Islet precursor cell (in vitro differentiated cells): ENCODE measurements around the gene PSMD3.

Experiments
- DNase-seq: peaks from one replicate; pipeline ENCODE4 v3.0.0-alpha.2; 2018

PSMD3 gene

DNA sequence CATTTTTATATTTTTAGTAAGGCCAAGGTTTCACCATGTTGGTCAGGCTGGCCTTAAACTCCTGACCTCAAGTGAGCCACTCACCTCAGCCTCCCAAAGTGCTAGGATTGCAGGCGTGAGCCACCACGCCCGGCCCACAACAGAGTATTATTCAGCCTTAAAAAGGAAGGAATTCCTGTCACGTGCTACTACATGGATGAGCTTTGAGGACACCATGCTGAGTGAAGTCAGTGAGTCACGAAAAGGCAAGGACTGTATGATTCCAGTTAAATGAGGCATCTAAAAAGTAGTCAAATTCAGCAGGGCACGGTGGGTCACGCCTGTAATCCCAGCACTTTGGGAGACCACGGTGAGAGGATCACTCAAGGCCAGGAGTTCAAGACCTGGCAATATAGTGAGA is 44.3 kb downstream of the PSMD3 start:
- no peak for DNase-seq

DNA sequence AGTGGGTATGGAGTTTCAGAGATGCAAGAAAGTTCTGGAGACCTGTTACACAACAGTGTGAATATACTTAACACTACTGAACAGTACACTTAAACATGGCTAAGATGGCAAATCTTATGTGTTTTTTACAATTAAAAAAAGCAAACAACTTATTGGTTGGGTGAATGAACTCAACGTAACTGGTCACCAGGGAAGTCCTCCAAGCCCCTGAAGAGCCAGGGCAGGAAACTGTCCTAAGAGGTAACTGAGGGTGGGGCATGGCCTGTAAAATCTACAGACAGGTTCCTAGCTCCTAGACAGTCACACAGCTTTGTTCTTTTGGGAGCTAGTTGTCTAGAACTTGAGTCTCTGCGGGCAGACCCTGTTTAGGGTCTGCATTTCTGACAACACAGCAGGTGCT is 45.0 kb downstream of the PSMD3 start:
- no peak for DNase-seq

DNA sequence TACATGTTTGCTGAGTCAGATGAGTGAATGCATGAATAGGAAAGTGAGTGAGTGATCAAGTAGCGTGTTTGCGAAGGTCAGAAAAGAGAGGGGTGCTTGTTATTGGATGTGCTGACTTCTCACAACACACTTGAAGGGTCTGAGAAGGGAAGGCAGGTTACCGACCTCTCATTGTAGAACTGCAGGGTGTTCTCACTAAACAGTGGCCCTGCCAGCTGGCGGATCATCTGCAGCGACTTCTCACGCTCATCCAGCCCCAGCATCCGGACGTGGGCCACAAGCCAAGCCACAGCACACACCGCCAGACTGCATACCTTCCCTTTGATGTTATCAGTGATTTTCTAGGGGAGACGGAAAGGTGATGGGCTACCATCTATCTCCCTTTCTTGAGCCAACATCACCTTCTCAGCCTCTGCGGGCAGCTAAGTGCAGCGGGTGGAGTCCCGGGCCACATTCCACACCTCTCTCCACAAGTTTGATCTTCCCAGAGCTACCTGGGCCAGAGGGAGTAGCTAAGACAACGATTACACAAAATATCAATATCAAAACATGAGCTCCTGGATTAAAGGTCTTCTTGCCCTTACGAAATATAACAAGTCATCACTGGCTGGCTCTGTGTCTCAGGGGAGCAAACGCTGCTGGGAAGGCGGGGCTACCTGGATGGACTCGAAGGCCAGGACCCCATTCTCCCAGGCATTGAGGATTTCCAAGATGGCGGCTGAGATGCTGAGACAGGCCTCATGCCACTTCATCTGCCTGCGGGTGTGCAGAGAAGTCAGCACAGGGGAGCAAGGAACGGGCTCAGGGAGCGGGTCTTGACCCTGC is 45.6 kb downstream of the PSMD3 start:
- DNase-seq = no peak

DNA sequence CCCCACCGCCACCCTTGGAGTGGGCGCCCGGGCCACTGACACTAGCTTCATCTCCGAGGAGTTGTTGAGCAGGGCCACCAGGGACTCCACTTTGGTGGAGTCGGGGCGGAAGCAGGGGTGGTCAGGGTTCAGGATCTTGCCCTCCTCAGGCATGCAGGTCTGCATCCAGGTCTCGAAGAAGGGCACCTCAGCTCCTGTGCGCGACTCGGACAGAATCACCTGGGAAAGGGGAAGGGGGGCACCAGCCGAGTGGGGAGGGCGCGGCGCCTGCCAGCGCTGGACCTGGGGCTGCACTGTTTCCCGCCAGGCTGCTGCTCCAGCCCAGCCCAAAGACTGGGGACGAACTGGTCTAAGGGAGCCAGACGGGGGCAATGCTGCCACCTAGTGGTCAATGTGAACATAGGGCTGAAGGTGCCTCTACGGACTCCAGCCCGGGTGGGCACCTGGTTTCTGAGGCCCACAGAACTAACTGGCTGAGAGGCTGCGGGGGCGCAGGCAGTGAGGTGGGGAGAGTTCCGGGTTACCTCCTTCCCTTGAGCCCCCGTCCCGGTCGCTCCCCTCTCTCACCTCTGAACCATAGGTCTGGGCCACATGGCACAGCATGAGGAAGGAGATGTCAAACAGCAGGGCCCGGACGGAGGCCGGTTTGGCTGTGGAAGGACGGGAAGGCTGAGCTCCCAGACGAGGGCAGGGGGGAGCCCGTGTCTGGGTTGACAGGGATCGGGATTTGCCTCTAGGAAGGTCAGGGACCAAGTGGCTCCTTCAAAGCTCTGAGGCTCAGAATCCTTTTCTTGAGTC is 46.4 kb downstream of the PSMD3 start:
- DNase-seq = peak; percentile 93

DNA sequence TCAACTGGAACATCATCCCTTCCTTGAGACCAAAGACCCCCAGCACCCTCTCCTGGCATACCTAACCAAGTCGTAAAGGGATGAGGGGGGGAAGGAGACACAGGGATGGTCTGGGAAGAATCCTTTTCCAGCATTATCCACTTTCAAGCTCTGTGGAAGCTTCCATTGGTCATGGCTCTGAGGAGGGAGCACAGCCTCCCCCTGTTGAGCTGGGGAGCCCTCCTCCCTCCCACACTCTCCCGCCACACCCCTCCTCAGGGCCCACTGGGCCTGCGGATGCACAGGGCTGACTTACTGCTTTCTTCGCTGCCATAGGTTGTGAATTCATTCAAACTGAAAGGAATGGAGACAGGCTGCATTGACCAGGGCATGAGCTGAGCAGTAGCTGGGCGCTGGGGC is 47.0 kb downstream of the PSMD3 start:
- DNase-seq = no peak

DNA sequence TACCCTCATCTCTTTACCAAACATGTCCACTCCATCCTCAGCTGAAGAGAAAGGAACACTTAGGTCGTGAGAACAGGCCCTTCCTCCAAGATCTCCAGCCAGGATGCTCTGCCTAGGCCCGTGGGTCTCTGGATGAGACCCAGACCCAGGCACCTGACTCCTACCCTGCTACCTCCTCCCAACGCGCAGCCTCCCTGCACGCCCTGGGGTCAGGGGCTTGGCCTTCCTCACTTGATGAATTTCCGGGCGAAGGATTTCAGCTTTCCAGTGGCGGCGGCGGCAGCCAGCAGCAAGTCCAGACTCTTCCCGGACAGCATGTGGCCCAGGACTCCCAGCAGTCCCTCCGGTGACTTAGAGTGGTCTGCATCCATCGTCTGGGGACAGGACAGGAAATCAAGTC is 48.0 kb downstream of the PSMD3 start:
- DNase-seq = no peak

- DNase-seq = no peak
These were observed 51.1 kb downstream of the PSMD3 start for GRCh38 chr17:40031706-40032105.

DNA sequence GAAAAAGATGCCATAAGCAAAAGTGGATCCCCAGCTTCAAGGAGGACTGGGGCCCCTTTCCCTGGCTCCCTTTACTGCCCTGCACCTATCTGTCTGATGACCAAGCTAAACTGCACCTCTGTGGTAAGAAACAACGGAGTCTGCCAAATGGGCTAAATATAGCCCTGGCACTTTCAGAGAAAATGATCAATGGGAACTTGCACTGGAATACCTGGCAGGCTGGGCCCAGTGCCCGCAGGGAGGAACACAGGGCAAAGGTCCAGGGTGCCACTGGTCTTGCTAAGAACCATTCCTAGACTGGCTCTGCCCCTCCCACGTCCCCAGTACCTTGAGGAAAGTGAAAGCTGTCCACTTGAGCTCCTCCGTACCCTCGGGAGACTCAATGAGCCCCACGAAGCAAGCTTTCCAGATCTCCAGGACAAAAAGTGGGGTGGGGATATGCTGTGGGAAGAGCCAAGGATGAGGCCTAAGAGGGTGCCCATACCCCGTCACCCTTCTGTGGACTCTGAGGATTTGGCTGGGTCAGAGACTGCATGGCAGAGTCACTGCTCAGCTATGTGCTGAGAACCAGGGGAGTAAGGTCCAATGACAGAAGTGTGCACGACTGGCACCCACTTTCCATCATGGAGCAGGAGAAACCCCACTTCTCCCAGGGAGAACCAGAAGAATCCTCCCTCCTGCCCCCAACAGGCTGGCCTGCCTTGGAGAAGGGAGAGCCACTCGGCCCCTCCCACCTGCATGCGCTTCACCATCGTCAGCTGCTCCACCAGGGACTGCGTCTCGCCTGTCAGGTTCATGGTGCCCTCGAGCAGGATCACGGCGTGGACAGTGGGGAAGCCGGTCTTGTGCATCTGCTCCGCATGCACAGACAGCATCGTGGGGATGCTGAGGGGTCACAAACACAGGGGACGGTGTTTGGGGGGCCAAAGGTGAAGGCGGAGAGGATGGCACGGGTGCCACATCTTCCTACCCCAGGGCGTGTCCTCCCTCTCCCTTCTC is 52.0 kb downstream of the PSMD3 start:
- no peak for DNase-seq

DNA sequence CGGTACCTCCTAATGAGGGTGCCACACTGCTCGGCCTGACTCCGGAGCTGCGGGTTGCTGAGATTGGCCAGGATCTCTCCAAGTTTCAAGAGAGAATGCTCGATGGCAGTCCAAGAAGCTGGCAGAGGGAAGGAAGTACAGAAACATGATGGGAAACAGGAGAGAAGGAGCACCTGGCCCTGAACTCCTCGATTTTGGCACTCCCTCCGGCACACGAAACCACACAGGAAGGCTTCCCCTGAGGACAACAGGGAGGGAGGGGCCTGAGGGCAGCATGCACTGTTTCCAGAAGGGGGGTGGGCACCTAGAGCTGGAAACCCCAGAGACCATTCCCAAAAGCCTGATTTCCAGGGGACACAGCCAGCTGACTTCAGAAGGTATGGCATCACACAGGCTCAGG is 52.7 kb downstream of the PSMD3 start:
- no peak for DNase-seq

DNA sequence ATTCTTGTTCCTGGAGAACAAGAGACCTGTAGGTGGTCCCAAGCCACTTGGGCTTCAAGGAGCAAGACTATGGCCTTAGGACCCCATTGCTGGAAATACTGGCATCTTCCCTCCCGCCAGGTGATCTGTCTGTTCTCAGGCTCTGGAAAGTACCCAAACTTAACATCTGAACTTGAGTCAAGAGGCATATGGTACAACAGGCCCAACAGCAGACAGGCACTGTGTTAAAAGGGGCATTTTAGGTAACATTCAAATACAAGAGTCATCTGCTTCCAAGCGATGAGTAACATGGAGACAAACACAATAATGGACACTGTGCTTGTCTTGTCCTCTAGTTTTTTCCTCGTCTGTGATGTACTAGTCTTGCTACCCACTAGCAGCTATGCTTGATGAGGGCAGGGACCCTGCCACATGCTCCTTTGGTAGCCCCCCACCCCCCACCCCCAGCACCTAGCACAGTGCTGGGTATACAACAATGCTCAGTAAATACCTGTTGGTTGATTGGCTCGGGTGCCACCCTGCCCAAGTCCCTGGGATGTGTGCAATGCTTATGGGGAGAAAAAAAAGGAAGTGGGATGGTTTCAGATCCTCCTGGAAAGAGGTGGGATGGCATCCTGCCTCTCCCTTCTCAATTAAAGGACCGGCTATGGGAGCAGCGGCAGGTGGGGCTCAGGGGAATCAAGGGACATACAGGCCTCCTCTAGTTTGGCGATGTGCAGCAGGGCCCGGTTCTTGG is 54.0 kb downstream of the PSMD3 start:
- DNase-seq = no peak

- peak; percentile 91 for DNase-seq
These were observed 54.6 kb downstream of the PSMD3 start for GRCh38 chr17:40035162-40035559.

GRCh38 chr17:40038882-40039513 is 58.4 kb downstream of the PSMD3 start:
- DNase-seq = peak; percentile 73

- DNase-seq = no peak
These were observed 60.6 kb downstream of the PSMD3 start for GRCh38 chr17:40041196-40041595.
